HS-5 (cell line): Measurements from ENCODE around the gene MAP2K5.

Experiments
- DNase-seq: peaks from one replicate; pipeline ENCODE4 v3.0.0-alpha.2; 2012; ENCODE audit warnings: low read depth

Gene MAP2K5

GRCh38 chr15:67542420-67543347 lies at the start of gene MAP2K5:
MAP2K5 (plus strand) TSS chr15:67542703; CDS start chr15:67543336, 633 bp downstream.
- no peak for DNase-seq

GRCh38 chr15:67495585-67495984 lies 46.9 kb upstream of the MAP2K5 start:
- no peak for DNase-seq

GRCh38 chr15:67501177-67501835 lies 41.2 kb upstream of the MAP2K5 start:
- DNase-seq = no peak

DNA sequence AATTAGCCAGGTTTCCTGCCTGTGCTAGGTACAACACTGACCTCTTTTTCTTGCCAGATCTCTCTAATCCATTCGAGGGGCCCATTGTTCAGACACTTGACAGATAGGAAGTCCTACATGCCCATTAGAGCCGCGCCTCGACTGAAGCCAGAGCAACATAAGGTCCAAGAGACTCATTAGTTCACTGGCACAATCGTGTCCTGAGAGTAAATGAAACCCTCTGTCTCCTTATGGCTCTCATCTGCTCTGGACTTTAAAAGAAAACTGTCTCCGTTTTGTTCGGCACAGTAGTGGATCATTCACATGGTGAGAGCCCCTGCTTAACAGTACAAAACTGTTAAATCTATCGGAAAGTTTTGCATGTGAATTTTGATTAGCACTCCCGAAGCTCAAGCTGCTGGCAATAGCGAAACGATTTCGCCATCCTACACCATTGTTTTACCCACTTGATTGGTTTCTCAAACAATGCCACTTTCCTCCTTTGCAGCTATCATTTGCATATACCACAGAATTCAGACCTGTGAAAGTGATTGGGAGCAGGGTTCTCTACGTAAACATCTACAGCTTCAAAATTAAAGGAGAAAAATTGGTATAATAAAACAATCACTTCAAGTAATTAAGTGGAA lies 40.6 kb upstream of the MAP2K5 start:
- DNase-seq = no peak

GRCh38 chr15:67504056-67504455 lies 38.4 kb upstream of the MAP2K5 start:
- no peak for DNase-seq

DNA sequence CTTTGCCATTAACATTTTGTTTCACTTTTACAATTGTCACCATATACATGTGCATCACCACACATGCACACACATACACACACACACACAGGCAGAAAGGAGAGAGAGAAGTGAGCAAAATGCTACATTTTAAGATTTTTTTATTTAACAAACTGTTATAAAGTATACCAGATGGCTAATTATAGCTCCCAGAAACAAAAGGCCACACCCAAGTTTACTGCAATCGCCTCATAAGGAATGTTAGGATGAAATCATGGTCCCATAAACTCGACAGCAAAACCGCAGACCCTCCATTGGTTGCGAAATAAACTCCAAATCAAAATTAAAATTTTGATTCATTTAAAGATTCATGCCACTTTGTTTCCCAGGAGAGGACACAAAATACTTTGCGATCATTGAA lies 37.7 kb upstream of the MAP2K5 start:
- no peak for DNase-seq

GRCh38 chr15:67505675-67506572 lies 36.6 kb upstream of the MAP2K5 start:
- DNase-seq = no peak

GRCh38 chr15:67506775-67507747 lies 35.4 kb upstream of the MAP2K5 start:
- DNase-seq = no peak

GRCh38 chr15:67508407-67508806 lies 34.1 kb upstream of the MAP2K5 start:
- DNase-seq = no peak

- DNase-seq = no peak
Measured at GRCh38 chr15:67509918-67510317, 32.6 kb upstream of the MAP2K5 start.

GRCh38 chr15:67510597-67511190 lies 31.8 kb upstream of the MAP2K5 start:
- peak; percentile 49 for DNase-seq

DNA sequence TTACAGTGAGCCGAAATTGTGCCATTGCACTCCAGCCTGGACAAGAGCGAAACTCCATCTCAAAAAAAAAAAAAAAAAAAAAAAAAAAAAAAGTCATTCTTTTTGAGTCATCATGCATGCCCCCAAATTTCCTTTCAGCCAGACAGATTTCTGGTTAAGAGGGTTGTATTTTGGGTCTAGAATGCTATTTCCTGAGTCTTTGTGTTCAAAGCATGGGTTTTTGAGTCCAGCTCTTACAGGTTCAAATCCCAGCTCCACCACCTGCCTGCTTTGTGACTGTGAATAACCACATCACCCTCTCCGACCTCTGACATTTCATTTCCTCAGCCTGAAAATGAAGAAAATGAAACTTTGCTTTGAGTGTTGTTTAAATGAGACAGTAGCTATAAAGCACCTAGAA lies 30.9 kb upstream of the MAP2K5 start:
- DNase-seq = no peak

DNA sequence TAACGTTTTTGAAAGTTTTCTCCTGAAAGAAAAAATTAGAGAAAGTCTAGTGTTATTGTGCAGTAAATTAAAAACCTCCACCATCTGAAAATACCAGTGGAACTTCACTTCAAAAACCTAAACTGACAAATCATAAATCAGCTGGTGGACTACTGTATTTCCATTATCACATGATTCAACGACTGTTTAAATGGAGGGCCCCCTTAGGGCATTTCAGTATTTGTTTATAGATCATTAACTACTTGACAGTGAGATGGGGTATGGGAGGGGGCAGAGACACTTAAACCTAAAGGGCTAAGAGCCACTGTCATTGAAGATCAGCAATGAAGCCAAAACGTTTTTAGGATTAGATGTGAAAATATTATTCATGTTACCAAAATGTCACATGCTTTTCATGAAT lies 30.4 kb upstream of the MAP2K5 start:
- DNase-seq = no peak

DNA sequence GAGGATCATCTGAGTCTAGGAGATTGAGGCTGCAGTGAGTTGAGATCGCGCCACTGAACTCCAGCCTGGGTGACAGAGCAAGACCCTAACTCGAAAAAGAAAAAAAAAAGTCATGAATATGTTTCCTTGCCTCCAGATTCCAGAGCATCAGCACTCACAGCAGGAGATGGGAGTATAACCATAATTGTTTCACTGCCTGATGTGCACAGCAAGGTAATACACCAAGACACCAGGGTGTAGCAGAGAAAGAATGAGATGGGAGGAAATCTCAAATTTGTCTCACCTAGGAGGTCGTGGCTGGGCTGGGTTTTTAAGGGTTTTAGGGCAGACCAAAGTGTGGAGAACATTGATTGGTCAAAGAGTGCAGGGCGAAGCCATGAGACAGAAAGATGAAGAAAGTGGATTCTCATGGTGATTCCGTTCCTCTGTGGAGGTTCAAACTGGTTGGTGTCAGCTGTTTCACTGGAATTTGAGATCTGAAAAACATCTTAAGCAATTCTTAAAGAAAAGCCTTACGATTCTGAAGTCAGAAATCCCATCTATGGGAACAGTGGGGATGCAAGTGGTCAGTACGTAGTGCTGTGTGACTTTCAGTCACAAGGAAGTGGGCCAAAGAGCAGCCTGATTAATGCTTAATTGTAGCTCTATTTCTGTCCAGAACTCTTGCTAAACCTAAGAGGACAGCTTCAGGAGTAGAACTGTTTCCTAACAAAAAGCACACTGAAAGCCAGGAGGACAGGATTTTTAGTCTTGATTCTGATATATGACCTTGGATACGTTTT lies 29.4 kb upstream of the MAP2K5 start:
- DNase-seq = no peak

GRCh38 chr15:67515090-67515489 lies 27.4 kb upstream of the MAP2K5 start:
- no peak for DNase-seq

- DNase-seq = no peak
Measured at GRCh38 chr15:67515557-67515956, 26.9 kb upstream of the MAP2K5 start.

DNA sequence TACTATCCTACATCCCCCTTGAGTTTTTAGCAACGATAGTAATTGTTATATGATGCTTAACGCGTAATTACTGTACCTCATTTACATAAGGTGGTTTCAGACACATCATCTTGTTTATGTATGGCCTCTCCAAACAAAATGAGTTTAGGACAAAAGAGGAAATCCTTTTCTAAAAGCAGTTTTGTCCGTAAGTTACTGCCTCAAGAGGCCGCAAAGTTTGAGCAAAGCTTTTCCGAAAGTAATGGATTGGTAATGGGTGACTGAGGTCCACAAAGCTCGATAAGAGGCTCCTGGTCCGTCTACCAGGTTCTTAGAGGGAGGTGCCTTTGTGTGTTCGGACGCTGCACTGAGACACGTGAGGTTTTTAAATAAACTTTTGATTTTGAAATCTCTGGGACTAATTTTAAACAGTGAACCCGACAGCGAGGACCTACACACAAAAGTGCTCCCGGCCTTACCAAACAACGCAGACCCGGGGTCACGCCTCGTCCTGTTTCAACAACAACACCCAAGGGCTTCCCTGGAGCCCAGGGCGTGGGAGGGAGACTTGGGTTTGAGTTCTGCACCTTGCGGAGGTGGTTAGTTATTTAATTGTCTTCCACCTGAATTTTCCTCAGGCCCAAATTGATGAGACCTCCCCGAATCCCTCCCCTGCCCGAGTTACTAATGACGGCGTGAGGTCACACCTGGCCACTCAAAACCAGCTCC lies 22.0 kb upstream of the MAP2K5 start:
- DNase-seq = no peak

GRCh38 chr15:67521029-67521782 lies 21.3 kb upstream of the MAP2K5 start, which contains the start of gene C15orf61:
C15orf61 (plus strand) TSS chr15:67521131; CDS start chr15:67521249, 118 bp downstream.
- peak; percentile 47 for DNase-seq
